Mesenchymal stem cell (in vitro differentiated cells and primary cell): Measurements from ENCODE around the gene RGMA.
A peak's percentile ranks its signal among the peaks of the same experiment; 100 is the strongest.

ENCODE experiments used
- DNase-seq: peaks from one replicate; pipeline ENCODE4 v3.0.0-alpha.2; 2013
- H2AFZ ChIP-seq: one replicate; pipeline ENCODE4 v1.6.1; 2013; ENCODE audit warnings: low read depth, mild to moderate bottlenecking, control low read depth, inconsistent platforms, low read length, moderate library complexity
- H2AK5ac ChIP-seq: 2 replicates; pipeline ENCODE4 v1.6.1; 2013; ENCODE audit warnings: low read length, moderate library complexity, mild to moderate bottlenecking, inconsistent platforms; ENCODE audit not compliant: severe bottlenecking
- H2BK120ac ChIP-seq: one replicate; pipeline ENCODE4 v1.6.1; 2013; ENCODE audit warnings: low read depth, mild to moderate bottlenecking, inconsistent platforms, low read length, moderate library complexity
- H2BK12ac ChIP-seq, 2 experiments: one replicate each; pipeline ENCODE4 v1.6.1; 2013; ENCODE audit warnings: inconsistent platforms in 2 of 2, low read length in 2 of 2, mild to moderate bottlenecking in 2 of 2, moderate library complexity in 2 of 2, control low read depth in 1 of 2
- H2BK15ac ChIP-seq: one replicate; pipeline ENCODE4 v1.6.1; 2013; ENCODE audit warnings: mild to moderate bottlenecking, low read depth, inconsistent platforms; ENCODE audit not compliant: poor library complexity, severe bottlenecking
- H2BK5ac ChIP-seq: 2 replicates; pipeline ENCODE4 v1.6.1; 2013; ENCODE audit warnings: low read depth, mild to moderate bottlenecking, low read length, control low read depth, inconsistent platforms; ENCODE audit not compliant: poor library complexity, severe bottlenecking
- H3K14ac ChIP-seq, 2 experiments: one replicate each; pipeline ENCODE4 v1.6.1; 2013; ENCODE audit warnings: inconsistent platforms in 2 of 2, low read length in 2 of 2, control low read depth in 1 of 2, mild to moderate bottlenecking in 1 of 2, moderate library complexity in 1 of 2
- H3K18ac ChIP-seq, 2 experiments: one replicate each; pipeline ENCODE4 v1.6.1; 2013; ENCODE audit warnings: inconsistent platforms in 2 of 2, low read length in 2 of 2, control low read depth in 1 of 2, low read depth in 1 of 2, mild to moderate bottlenecking in 1 of 2
- H3K23ac ChIP-seq, 2 experiments: one replicate each; pipeline ENCODE4 v1.6.1; 2013; ENCODE audit warnings: inconsistent platforms in 2 of 2, low read length in 2 of 2, mild to moderate bottlenecking in 2 of 2, moderate library complexity in 2 of 2, control low read depth in 1 of 2
- H3K27ac ChIP-seq: 2 replicates; pipeline ENCODE4 v1.5.1; 2013; ENCODE audit warnings: mild to moderate bottlenecking, moderate library complexity, low read length, control low read depth, inconsistent platforms; ENCODE audit not compliant: poor library complexity, severe bottlenecking
- H3K27me3 ChIP-seq, 2 experiments: 2 replicates each; pipeline versions ENCODE4 v1.6.1 to v1.7.0; 2013; ENCODE audit warnings: low read length in 2 of 2, mild to moderate bottlenecking in 2 of 2, moderate library complexity in 2 of 2, control low read depth in 1 of 2, inconsistent platforms in 1 of 2; ENCODE audit not compliant: control insufficient read depth in 1 of 2, insufficient read depth in 1 of 2
- H3K36me3 ChIP-seq, 2 experiments: 2 replicates each; pipeline versions ENCODE4 v1.6.1 to v1.7.0; 2013; ENCODE audit warnings: low read length in 2 of 2, control low read depth in 1 of 2, inconsistent platforms in 1 of 2, low read depth in 1 of 2, mild to moderate bottlenecking in 1 of 2; ENCODE audit not compliant: insufficient read depth in 2 of 2, control insufficient read depth in 1 of 2
- H3K4ac ChIP-seq, 2 experiments: one replicate each; pipeline ENCODE4 v1.6.1; 2013; ENCODE audit warnings: inconsistent platforms in 2 of 2, low read length in 2 of 2, mild to moderate bottlenecking in 2 of 2, moderate library complexity in 2 of 2, control low read depth in 1 of 2, low read depth in 1 of 2
- H3K4me1 ChIP-seq: 2 replicates; pipeline ENCODE4 v1.6.1; 2013; ENCODE audit warnings: low read depth, low read length, control low read depth; ENCODE audit not compliant: control insufficient read depth, insufficient read depth
- H3K4me2 ChIP-seq: 2 replicates; pipeline ENCODE4 v1.6.1; 2013; ENCODE audit warnings: low read length, mild to moderate bottlenecking, inconsistent platforms; ENCODE audit not compliant: poor library complexity, severe bottlenecking
- H3K4me3 ChIP-seq, 2 experiments: 2 replicates each; pipeline versions ENCODE4 v1.5.1 to v1.7.0; 2013; ENCODE audit warnings: low read length in 2 of 2, mild to moderate bottlenecking in 2 of 2, control low read depth in 1 of 2, low read depth in 1 of 2; ENCODE audit not compliant: insufficient read depth in 1 of 2
- H3K79me1 ChIP-seq: replicated peaks from 2 replicates; pipeline ENCODE4 v1.6.1; 2013; ENCODE audit warnings: mild to moderate bottlenecking, control low read depth, low read length, inconsistent platforms; ENCODE audit not compliant: poor library complexity, severe bottlenecking
- H3K9ac ChIP-seq: 2 replicates; pipeline ENCODE4 v1.7.0; 2013; ENCODE audit warnings: mild to moderate bottlenecking, low read length, moderate library complexity
- H3K9me3 ChIP-seq: 2 replicates; pipeline ENCODE4 v1.7.0; 2013; ENCODE audit warnings: mild to moderate bottlenecking, low read length; ENCODE audit not compliant: control insufficient read depth
- H4K8ac ChIP-seq: one replicate; pipeline ENCODE4 v1.6.1; 2013; ENCODE audit warnings: inconsistent platforms, mild to moderate bottlenecking, low read length, moderate library complexity
- H4K91ac ChIP-seq: one replicate; pipeline ENCODE4 v1.6.1; 2013; ENCODE audit warnings: mild to moderate bottlenecking, low read length, inconsistent platforms
- WGBS: methylation state at CpG from one replicate; pipeline ENCODE4 v1.1.7; 2013; ENCODE audit warnings: mixed read lengths; 5-methylcytosine and 5-hydroxymethylcytosine counted together

RGMA gene

DNA sequence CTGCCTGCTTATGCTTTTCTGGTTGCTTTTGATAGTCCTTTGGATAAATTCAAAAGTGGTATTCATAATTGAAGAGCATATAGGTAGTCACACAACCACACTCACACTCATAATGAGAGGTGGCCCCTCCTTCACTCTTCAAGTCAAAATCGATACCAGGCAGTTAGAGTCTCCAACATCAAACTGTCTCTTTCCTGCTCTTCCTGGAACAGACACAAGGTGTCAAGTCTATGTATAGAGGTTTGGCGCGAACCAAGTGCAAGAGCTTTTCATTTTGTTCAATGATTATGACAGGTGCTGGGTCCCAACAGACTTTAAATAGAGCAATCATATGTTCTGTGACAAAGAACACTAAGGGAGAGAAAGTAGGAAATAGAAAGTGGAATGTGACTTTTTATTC lies 29.9 kb upstream of the RGMA start:
- Histone ChIP-seq H2BK5ac (no peak overlapping the region), H4K8ac (no peak overlapping the region), H3K27ac (no peak overlapping the region), H3K4me1 (no peaks in the 10 kb centered on the region), H3K36me3 (no peaks in the 10 kb centered on the region), H3K4ac (no peak overlapping the region), H2AFZ (no peak overlapping the region), H2BK120ac (no peak overlapping the region), H2BK15ac (no peak overlapping the region), H4K91ac (no peak overlapping the region), H2BK12ac (no peak overlapping the region), H3K18ac (no peak overlapping the region), H2AK5ac (no peak overlapping the region), H3K4me3 (no peak overlapping the region), H3K23ac (no peak overlapping the region), H3K14ac (no peak overlapping the region), H3K9me3 (no peaks in the 10 kb centered on the region), H3K79me1 (no peaks in the 10 kb centered on the region), H3K27me3 (peaks cover 0 to 6% of the 10 kb centered on the region in 2 experiments), H3K4me2 (no peak overlapping the region), H3K9ac (no peak overlapping the region)
- no peak for DNase-seq
- WGBS, result 95% methylated on average over 3 of the region's 3 CpGs

DNA sequence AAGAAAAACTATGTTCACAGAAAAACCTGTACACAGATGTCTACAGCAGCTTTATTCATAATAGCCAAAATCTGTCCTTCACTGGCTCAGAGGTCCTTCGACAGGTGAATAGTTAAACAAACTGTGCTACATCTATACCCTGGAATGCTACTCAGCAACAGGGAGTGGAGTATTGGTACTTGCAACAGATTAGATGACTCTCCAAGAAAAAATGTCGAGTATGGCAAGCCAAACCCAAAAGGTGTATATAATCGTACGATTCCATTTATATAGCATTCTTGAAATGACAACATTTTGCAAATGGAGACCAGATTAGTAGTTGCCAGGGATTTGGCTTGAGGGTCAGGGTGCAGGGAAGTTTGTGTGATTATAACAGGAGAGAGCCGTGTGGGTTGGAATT lies 22.4 kb upstream of the RGMA start:
- no peak overlapping the region for H3K14ac ChIP-seq

DNA sequence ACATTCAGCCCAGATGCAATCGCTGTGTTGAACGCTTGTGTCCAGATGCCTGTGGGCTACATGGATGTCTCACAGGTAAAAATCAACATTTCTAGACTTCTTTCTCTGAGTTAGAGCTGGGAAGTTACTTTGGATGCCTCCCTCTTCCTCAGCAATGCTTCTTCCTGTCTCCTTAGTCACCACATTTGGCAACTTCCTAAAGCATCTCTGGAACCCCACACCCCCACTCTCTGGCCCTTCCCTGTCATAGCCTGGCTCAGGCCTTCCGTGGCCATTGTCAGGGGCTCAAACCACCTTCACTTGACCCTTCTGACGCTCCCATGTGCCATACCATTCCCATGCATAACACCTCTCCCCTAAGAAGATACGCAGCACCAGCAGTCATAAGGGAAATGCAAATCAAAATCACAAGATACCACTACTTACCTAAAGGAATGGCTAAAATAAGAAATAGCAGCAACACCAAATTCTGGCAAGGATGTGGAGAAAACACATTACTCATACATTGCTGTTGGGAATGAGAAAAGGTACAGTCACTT lies 21.6 kb upstream of the RGMA start:
- Histone ChIP-seq H2AFZ (no peak overlapping the region), H3K9me3 (no peaks in the 10 kb centered on the region)

More for the DNA sequence above, 22.4 kb upstream of the RGMA start:
- Histone ChIP-seq H3K9me3 (no peaks in the 10 kb centered on the region), H3K36me3 (no peaks in the 10 kb centered on the region), H3K9ac (no peak overlapping the region), H2BK12ac (no peak overlapping the region), H4K8ac (no peak overlapping the region), H2AFZ (no peak overlapping the region), H2BK15ac (no peak overlapping the region), H2AK5ac (no peak overlapping the region), H2BK5ac (no peak overlapping the region), H3K23ac (no peak overlapping the region), H2BK120ac (no peak overlapping the region), H3K4ac (no peak overlapping the region), H3K27ac (no peak overlapping the region), H3K4me3 (no peak overlapping the region), H3K79me1 (no peaks in the 10 kb centered on the region), H3K27me3 (peaks cover 0 to 8% of the 10 kb centered on the region in 2 experiments), H4K91ac (no peak overlapping the region), H3K18ac (no peak overlapping the region), H3K4me2 (no peak overlapping the region), H3K4me1 (no peaks in the 10 kb centered on the region)
- WGBS, result 90% methylated on average over 5 of the region's 5 CpGs
- no peak for DNase-seq

DNA sequence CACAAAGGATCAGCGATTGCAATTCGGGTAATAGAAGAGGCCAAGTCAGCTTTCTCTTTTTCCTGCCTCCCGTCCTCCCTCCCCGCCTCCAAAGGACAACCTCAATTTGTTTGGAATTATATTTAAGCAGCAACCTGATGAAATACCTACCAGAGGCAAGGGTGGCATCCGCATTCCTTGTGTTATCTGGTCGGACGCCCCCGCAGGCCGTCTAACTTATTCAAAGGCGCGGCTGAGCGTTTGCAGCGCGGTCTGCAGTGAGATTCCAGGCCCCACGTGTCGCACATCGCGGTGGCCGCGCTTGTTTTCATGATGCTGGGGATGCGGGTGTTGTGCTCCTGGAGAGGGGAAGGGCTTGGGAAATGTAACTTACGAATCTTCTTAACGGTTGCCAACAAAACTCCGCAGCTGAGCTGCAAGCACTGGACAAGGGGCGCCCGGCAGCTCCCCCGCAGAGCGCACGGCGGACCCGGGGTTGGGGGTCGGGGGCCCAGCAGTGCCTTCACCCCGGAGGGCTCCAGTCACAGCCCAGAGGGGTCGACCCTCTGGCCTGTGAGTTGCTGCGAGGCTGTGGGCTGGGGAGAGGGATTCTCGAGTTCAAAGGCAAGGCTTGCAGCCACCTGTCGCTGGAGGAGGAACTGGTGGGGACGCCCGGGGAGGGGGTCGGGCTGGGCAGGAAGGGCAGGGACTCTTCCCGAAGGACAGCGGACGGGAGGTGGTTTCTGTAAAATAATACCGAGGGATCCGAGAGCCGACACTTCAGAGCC lies 20.5 kb upstream of the RGMA start:
- no peak overlapping the region for H3K18ac ChIP-seq
- no peak for DNase-seq
- H3K4me2 ChIP-seq, result no peak overlapping the region
- H3K4me3 ChIP-seq, result no peak overlapping the region
- no peak overlapping the region for H2BK5ac ChIP-seq
- H2BK120ac ChIP-seq, result no peak overlapping the region
- no peak overlapping the region for H3K14ac ChIP-seq
- H3K36me3 ChIP-seq, result no peaks in the 10 kb centered on the region
- H2BK15ac ChIP-seq, result no peak overlapping the region
- no peak overlapping the region for H4K91ac ChIP-seq
- peaks cover 0 to 8% of the 10 kb centered on the region in 2 experiments for H3K27me3 ChIP-seq
- no peak overlapping the region for H2BK12ac ChIP-seq
- H3K4me1 ChIP-seq, result no peaks in the 10 kb centered on the region
- no peak overlapping the region for H3K23ac ChIP-seq
- H2AK5ac ChIP-seq, result no peak overlapping the region
- no peaks in the 10 kb centered on the region for H3K79me1 ChIP-seq
- no peak overlapping the region for H2AFZ ChIP-seq
- no peak overlapping the region for H3K9ac ChIP-seq
- no peak overlapping the region for H3K4ac ChIP-seq
- WGBS, result 39% methylated on average over 46 of the region's 46 CpGs
- no peaks in the 10 kb centered on the region for H3K9me3 ChIP-seq
- H3K27ac ChIP-seq, result no peak overlapping the region
- H4K8ac ChIP-seq, result peak overlapping the region; percentile 28

More for the DNA sequence above, 21.6 kb upstream of the RGMA start:
- H3K4me3 ChIP-seq, result no peak overlapping the region
- H3K79me1 ChIP-seq, result no peaks in the 10 kb centered on the region
- no peak overlapping the region for H2BK120ac ChIP-seq
- no peak overlapping the region for H3K23ac ChIP-seq
- no peak overlapping the region for H3K18ac ChIP-seq
- DNase-seq, result no peak
- H3K36me3 ChIP-seq, result no peaks in the 10 kb centered on the region
- H2BK12ac ChIP-seq, result no peak overlapping the region
- H3K4ac ChIP-seq, result no peak overlapping the region
- no peak overlapping the region for H2BK15ac ChIP-seq
- no peak overlapping the region for H3K14ac ChIP-seq
- H3K27ac ChIP-seq, result no peak overlapping the region
- no peak overlapping the region for H3K4me2 ChIP-seq
- H3K9ac ChIP-seq, result no peak overlapping the region
- peaks cover 0 to 8% of the 10 kb centered on the region in 2 experiments for H3K27me3 ChIP-seq
- WGBS, result 77% methylated on average over 4 of the region's 5 CpGs
- H2AK5ac ChIP-seq, result no peak overlapping the region
- no peak overlapping the region for H2BK5ac ChIP-seq
- H4K91ac ChIP-seq, result no peak overlapping the region
- no peaks in the 10 kb centered on the region for H3K4me1 ChIP-seq
- no peak overlapping the region for H4K8ac ChIP-seq
